ENCODE data around the gene TESMIN. TPM values are rescaled to one million over a fixed set of nuclear protein-coding genes. Genes with fewer than 3 reads are reported as not detected.

The TESMIN gene
- total RNA-seq, 1 experiment from 2014 or later, result 8.0 TPM

GRCh38 chr11:68707527-68707926 lies 43.8 kb downstream of the TESMIN start:
- BruUV-seq (replicated peaks), result no TSS peak
- intact Hi-C loops (cut with micrococcal nuclease; ENCODE audit: unreplicated experiment), result no loop called here
- no peak for TF ChIP-seq EZH2 (IDR thresholded peaks at IDR 0.05; ENCODE audit: borderline replicate concordance, low read depth, low read length, poor library complexity, severe bottlenecking)
- TF ChIP-seq CTCF (conservative IDR thresholded peaks at IDR 0.05; ENCODE audit: low read depth, low read length), result no peak
- Histone ChIP-seq H3K4me3 (ENCODE audit: low read depth, low read length, poor library complexity, severe bottlenecking) (no peak overlapping the region), H3K36me3 (ENCODE audit: insufficient read depth, low read length, poor library complexity, severe bottlenecking) (no peaks in the 10 kb centered on the region), H3K27me3 (replicated peaks; ENCODE audit: insufficient read depth, low read depth, low read length, poor library complexity) (peaks cover 8% of the 10 kb centered on the region), H3K4me1 (ENCODE audit: insufficient read depth, low read length, poor library complexity, severe bottlenecking) (no peaks in the 10 kb centered on the region), H3K27ac (ENCODE audit: low read depth, low read length, poor library complexity, severe bottlenecking) (no peak overlapping the region), H3K9me3 (ENCODE audit: low read depth, low read length, poor library complexity, severe bottlenecking) (no peaks in the 10 kb centered on the region)
- CTCF ChIA-PET, result no interaction called here
- POLR2A ChIA-PET (ENCODE audit: low non-redundant PET), result no interaction called here
- DNase-seq (ENCODE audit: low spot score), result no peak

- ChIA-PET POLR2A (ENCODE audit: low non-redundant PET) (interaction anchor here (0.6 kb wide), 1 partner anchor 181 kb away, joined by 4 read pairs; no protein-coding TSS in a partner anchor), CTCF (no interaction called here)
- H3K9me3 ChIP-seq (ENCODE audit: low read depth, low read length, poor library complexity, severe bottlenecking), result no peaks in the 10 kb centered on the region
- no peak for DNase-seq (ENCODE audit: low spot score)
- peaks cover 13% of the 10 kb centered on the region for H3K27me3 ChIP-seq (replicated peaks; ENCODE audit: insufficient read depth, low read depth, low read length, poor library complexity)
- H3K27ac ChIP-seq (ENCODE audit: low read depth, low read length, poor library complexity, severe bottlenecking), result no peak overlapping the region
- no peaks in the 10 kb centered on the region for H3K4me1 ChIP-seq (ENCODE audit: insufficient read depth, low read length, poor library complexity, severe bottlenecking)
- intact Hi-C loops (cut with micrococcal nuclease; ENCODE audit: unreplicated experiment), result no loop called here
- H3K4me3 ChIP-seq (ENCODE audit: low read depth, low read length, poor library complexity, severe bottlenecking), result no peak overlapping the region
- TF ChIP-seq CTCF (conservative IDR thresholded peaks at IDR 0.05; ENCODE audit: low read depth, low read length), result no peak
- TF ChIP-seq EZH2 (IDR thresholded peaks at IDR 0.05; ENCODE audit: borderline replicate concordance, low read depth, low read length, poor library complexity, severe bottlenecking), result no peak
- no peaks in the 10 kb centered on the region for H3K36me3 ChIP-seq (ENCODE audit: insufficient read depth, low read length, poor library complexity, severe bottlenecking)
- BruUV-seq (replicated peaks), result no TSS peak
Observed at GRCh38 chr11:68704887-68705286, 46.4 kb downstream of the TESMIN start.

DNA sequence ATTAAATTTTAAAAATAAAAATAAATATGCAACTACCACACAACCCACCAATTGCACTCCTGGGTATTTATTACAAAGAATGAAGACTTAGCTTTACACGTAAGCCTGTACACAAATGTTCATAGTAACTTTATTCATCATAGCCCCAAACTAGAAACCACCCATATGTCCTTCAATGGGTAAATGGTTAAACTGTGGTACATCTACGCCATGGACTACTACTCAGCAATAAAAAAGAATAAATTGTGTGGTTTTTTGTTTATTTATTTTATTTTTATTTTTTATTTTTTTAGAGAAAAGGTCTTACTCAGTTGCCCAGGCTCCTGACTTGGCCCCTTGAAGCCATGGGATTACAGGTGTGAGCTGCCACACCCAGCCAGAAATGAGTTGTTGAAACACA lies 52.3 kb downstream of the TESMIN start:
- H3K36me3 ChIP-seq (ENCODE audit: insufficient read depth, low read length, poor library complexity, severe bottlenecking), result no peaks in the 10 kb centered on the region
- no peak for TF ChIP-seq CTCF (conservative IDR thresholded peaks at IDR 0.05; ENCODE audit: low read depth, low read length)
- no peak for TF ChIP-seq EZH2 (IDR thresholded peaks at IDR 0.05; ENCODE audit: borderline replicate concordance, low read depth, low read length, poor library complexity, severe bottlenecking)
- DNase-seq (ENCODE audit: low spot score), result no peak
- no TSS peak for BruUV-seq (replicated peaks)
- peaks cover 6% of the 10 kb centered on the region for H3K27me3 ChIP-seq (replicated peaks; ENCODE audit: insufficient read depth, low read depth, low read length, poor library complexity)
- POLR2A ChIA-PET (ENCODE audit: low non-redundant PET), result interaction anchor here (0.7 kb wide), 1 partner anchor 446 kb away, joined by 3 read pairs; no protein-coding TSS in a partner anchor
- no peaks in the 10 kb centered on the region for H3K4me1 ChIP-seq (ENCODE audit: insufficient read depth, low read length, poor library complexity, severe bottlenecking)
- no peak overlapping the region for H3K4me3 ChIP-seq (ENCODE audit: low read depth, low read length, poor library complexity, severe bottlenecking)
- no peak overlapping the region for H3K27ac ChIP-seq (ENCODE audit: low read depth, low read length, poor library complexity, severe bottlenecking)
- no peaks in the 10 kb centered on the region for H3K9me3 ChIP-seq (ENCODE audit: low read depth, low read length, poor library complexity, severe bottlenecking)
- CTCF ChIA-PET, result no interaction called here
- intact Hi-C loops (cut with micrococcal nuclease; ENCODE audit: unreplicated experiment), result no loop called here
